Trophoblast cell (in vitro differentiated cells and primary cell): ENCODE results near the gene TBC1D2.
"Not testable (repeated sequence)": the region's sequence is repeated elsewhere in the genome, so short reads cannot be mapped to it uniquely, and the experiment has no call there.

Experiments
- DNase-seq, 2 donors: peaks; one replicate each; pipeline ENCODE4 v3.0.0-alpha.2; 2016
- H2AFZ ChIP-seq: 2 replicates; pipeline ENCODE4 v1.6.1; 2013; ENCODE audit warnings: low read length, moderate library complexity, mild to moderate bottlenecking; ENCODE audit not compliant: insufficient read depth, poor library complexity
- H2AK5ac ChIP-seq: 2 replicates; pipeline ENCODE4 v1.6.1; 2013; ENCODE audit warnings: mild to moderate bottlenecking, low read length
- H2BK120ac ChIP-seq: 2 replicates; pipeline ENCODE4 v1.6.1; 2013; ENCODE audit warnings: low read length, mild to moderate bottlenecking, moderate library complexity; ENCODE audit not compliant: insufficient read depth, poor library complexity
- H2BK12ac ChIP-seq: 2 replicates; pipeline ENCODE4 v1.6.1; 2013; ENCODE audit warnings: mild to moderate bottlenecking, low read length, moderate library complexity
- H2BK5ac ChIP-seq: 2 replicates; pipeline ENCODE4 v1.6.1; 2013; ENCODE audit warnings: low read length, low read depth, moderate library complexity, mild to moderate bottlenecking; ENCODE audit not compliant: poor library complexity
- H3K14ac ChIP-seq: 2 replicates; pipeline ENCODE4 v1.6.1; 2013; ENCODE audit warnings: mild to moderate bottlenecking, low read length
- H3K18ac ChIP-seq: 2 replicates; pipeline ENCODE4 v1.6.1; 2013; ENCODE audit warnings: mild to moderate bottlenecking, low read length
- H3K23ac ChIP-seq: 2 replicates; pipeline ENCODE4 v1.6.1; 2013; ENCODE audit warnings: low read length
- H3K27ac ChIP-seq: 2 replicates; pipeline ENCODE4 v1.5.1; 2013; ENCODE audit warnings: low read depth, mild to moderate bottlenecking, inconsistent platforms, low read length, moderate library complexity
- H3K27me3 ChIP-seq: 2 replicates; pipeline ENCODE4 v1.6.1; 2013; ENCODE audit warnings: inconsistent platforms, mild to moderate bottlenecking, low read length, moderate library complexity; ENCODE audit not compliant: insufficient read depth
- H3K36me3 ChIP-seq, 2 experiments: 1 replicate in 1 of 2; 2 replicates in 1 of 2; pipeline ENCODE4 v1.6.1; 2013; ENCODE audit warnings: low read length in 2 of 2, mild to moderate bottlenecking in 2 of 2, moderate library complexity in 1 of 2; ENCODE audit not compliant: insufficient read depth in 2 of 2, control insufficient read depth in 1 of 2
- H3K4ac ChIP-seq: 2 replicates; pipeline ENCODE4 v1.6.1; 2013; ENCODE audit warnings: low read depth, mild to moderate bottlenecking, low read length, moderate library complexity
- H3K4me1 ChIP-seq, 2 experiments: 1 replicate in 1 of 2; 2 replicates in 1 of 2; pipeline ENCODE4 v1.6.1; 2013; ENCODE audit warnings: low read length in 2 of 2, mild to moderate bottlenecking in 2 of 2, moderate library complexity in 1 of 2; ENCODE audit not compliant: insufficient read depth in 2 of 2, control insufficient read depth in 1 of 2
- H3K4me2 ChIP-seq: 2 replicates; pipeline ENCODE4 v1.6.1; 2013; ENCODE audit warnings: inconsistent platforms, mild to moderate bottlenecking, low read length, moderate library complexity
- H3K4me3 ChIP-seq: 2 replicates; pipeline ENCODE4 v1.5.1; 2013; ENCODE audit warnings: mild to moderate bottlenecking, low read depth, low read length, inconsistent platforms
- H3K79me1 ChIP-seq: one replicate; pipeline ENCODE4 v1.6.1; 2013; ENCODE audit warnings: low read length
- H3K79me2 ChIP-seq: 2 replicates; pipeline ENCODE4 v1.6.1; 2013; ENCODE audit warnings: low read length, mild to moderate bottlenecking; ENCODE audit not compliant: control insufficient read depth, insufficient read depth, poor library complexity
- H3K9ac ChIP-seq: 2 replicates; pipeline ENCODE4 v1.6.1; 2013; ENCODE audit warnings: mild to moderate bottlenecking, low read length
- H3K9me3 ChIP-seq: 2 replicates; pipeline ENCODE4 v1.6.1; 2013; ENCODE audit warnings: low read depth, mild to moderate bottlenecking, control low read depth, inconsistent platforms, low read length; ENCODE audit not compliant: insufficient read depth
- H4K12ac ChIP-seq: 2 replicates; pipeline ENCODE4 v1.6.1; 2013; ENCODE audit warnings: low read depth, mild to moderate bottlenecking, low read length, moderate library complexity
- H4K8ac ChIP-seq: 2 replicates; pipeline ENCODE4 v1.6.1; 2013; ENCODE audit warnings: low read depth, mild to moderate bottlenecking, low read length, moderate library complexity
- H4K91ac ChIP-seq: one replicate; pipeline ENCODE4 v1.6.1; 2013; ENCODE audit warnings: low read depth, mild to moderate bottlenecking, low read length, moderate library complexity
- WGBS: extraction: QIAGEN DNeasy Blood & Tissue Kit; methylation state at CpG from one replicate; pipeline ENCODE4 v1.1.7; 2013; ENCODE audit warnings: missing lambda C conversion rate; ENCODE audit not compliant: insufficient read length, insufficient coverage; ENCODE audit errors: extremely low coverage; 5-methylcytosine and 5-hydroxymethylcytosine counted together

Gene TBC1D2

GRCh38 chr9:98283143-98283542, 27.7 kb upstream of the TBC1D2 start:
- not testable (repeated sequence) for H3K23ac ChIP-seq, H3K79me1 ChIP-seq, H3K9me3 ChIP-seq, H2BK5ac ChIP-seq, H3K4ac ChIP-seq, H3K14ac ChIP-seq, H2AK5ac ChIP-seq, H3K36me3 ChIP-seq, H3K27me3 ChIP-seq, H3K27ac ChIP-seq, H3K4me1 ChIP-seq, H3K18ac ChIP-seq, H4K12ac ChIP-seq, H4K8ac ChIP-seq, H3K4me3 ChIP-seq, H3K9ac ChIP-seq, H3K79me2 ChIP-seq, H4K91ac ChIP-seq, H2AFZ ChIP-seq, H2BK12ac ChIP-seq, H3K4me2 ChIP-seq, H2BK120ac ChIP-seq
- WGBS, result no CpG with 5 or more reads among the region's 7 CpGs
- peak in 1 of 2 donors; percentile 18 for DNase-seq

GRCh38 chr9:98281281-98281680, 25.8 kb upstream of the TBC1D2 start:
- Histone ChIP-seq H3K4me2 (no peak overlapping the region), H2AFZ (no peak overlapping the region), H3K9ac (no peak overlapping the region), H3K27me3 (no peaks in the 10 kb centered on the region), H3K27ac (no peak overlapping the region), H3K79me2 (no peaks in the 10 kb centered on the region), H2BK12ac (no peak overlapping the region), H4K12ac (no peak overlapping the region), H3K14ac (no peak overlapping the region), H2BK5ac (no peak overlapping the region), H2AK5ac (no peak overlapping the region), H4K8ac (no peak overlapping the region), H4K91ac (no peak overlapping the region), H3K23ac (no peak overlapping the region), H3K9me3 (peaks cover 3% of the 10 kb centered on the region), H3K4ac (no peak overlapping the region), H3K4me1 (peaks cover 6 to 9% of the 10 kb centered on the region in 2 experiments), H3K18ac (no peak overlapping the region), H2BK120ac (no peak overlapping the region), H3K36me3 (no peaks in the 10 kb centered on the region), H3K79me1 (peaks cover 5% of the 10 kb centered on the region), H3K4me3 (no peak overlapping the region)
- no peak for DNase-seq
- no CpG with 5 or more reads among the region's 1 CpG for WGBS

GRCh38 chr9:98280574-98280973, 25.1 kb upstream of the TBC1D2 start:
- no peak overlapping the region for H3K4me2 ChIP-seq
- H4K91ac ChIP-seq, result no peak overlapping the region
- no peak overlapping the region for H3K23ac ChIP-seq
- DNase-seq, result no peak
- no peak overlapping the region for H2AK5ac ChIP-seq
- peaks cover 6 to 9% of the 10 kb centered on the region in 2 experiments for H3K4me1 ChIP-seq
- no peak overlapping the region for H4K12ac ChIP-seq
- no peak overlapping the region for H3K18ac ChIP-seq
- H3K9ac ChIP-seq, result no peak overlapping the region
- no peak overlapping the region for H4K8ac ChIP-seq
- no peak overlapping the region for H3K27ac ChIP-seq
- H3K27me3 ChIP-seq, result no peaks in the 10 kb centered on the region
- no peak overlapping the region for H2BK12ac ChIP-seq
- peaks cover 5% of the 10 kb centered on the region for H3K79me1 ChIP-seq
- no peak overlapping the region for H2BK120ac ChIP-seq
- no peak overlapping the region for H3K14ac ChIP-seq
- peaks cover 2% of the 10 kb centered on the region for H3K9me3 ChIP-seq
- no peak overlapping the region for H3K4me3 ChIP-seq
- no peaks in the 10 kb centered on the region for H3K79me2 ChIP-seq
- WGBS, result no CpG with 5 or more reads among the region's 6 CpGs
- H3K4ac ChIP-seq, result no peak overlapping the region
- H2AFZ ChIP-seq, result no peak overlapping the region
- H2BK5ac ChIP-seq, result no peak overlapping the region
- no peaks in the 10 kb centered on the region for H3K36me3 ChIP-seq

- Histone ChIP-seq H3K4me2 (no peak overlapping the region), H3K14ac (peak overlapping the region; percentile 72), H3K27me3 (no peaks in the 10 kb centered on the region), H2AFZ (no peak overlapping the region), H2BK12ac (peak overlapping the region; percentile 15), H3K9ac (no peak overlapping the region), H3K23ac (no peak overlapping the region), H3K4me1 (peaks cover 6 to 9% of the 10 kb centered on the region in 2 experiments), H3K36me3 (no peaks in the 10 kb centered on the region), H4K8ac (peak overlapping the region; percentile 64), H3K9me3 (peaks cover 2% of the 10 kb centered on the region), H3K79me1 (peaks cover 5% of the 10 kb centered on the region), H2AK5ac (peak overlapping the region; percentile 77), H3K4me3 (no peak overlapping the region), H3K79me2 (no peaks in the 10 kb centered on the region), H2BK120ac (no peak overlapping the region), H4K12ac (no peak overlapping the region), H3K18ac (peak overlapping the region; percentile 52), H4K91ac (peak overlapping the region; percentile 56), H2BK5ac (no peak overlapping the region), H3K27ac (no peak overlapping the region), H3K4ac (no peak overlapping the region)
- WGBS, result no CpG with 5 or more reads among the region's 2 CpGs
- no peak for DNase-seq
Observed at GRCh38 chr9:98280162-98280561, 24.7 kb upstream of the TBC1D2 start.
